Measurements from ENCODE around the gene RESP18. TPM values are rescaled to one million over a fixed set of nuclear protein-coding genes. Genes with fewer than 3 reads are reported as not detected.
A peak's percentile ranks its signal among the peaks of the same experiment; 100 is the strongest.

Gene RESP18
- total RNA-seq, 4 donors from 2014 or later, result not detected

GRCh38 chr2:219277703-219278654, 54.6 kb downstream of the RESP18 start:
- H3K4me1 ChIP-seq, result peaks cover 62% of the 10 kb centered on the region
- H3K9me3 ChIP-seq, result no peaks in the 10 kb centered on the region
- WGBS, result 27% methylated on average over 15 of the region's 25 CpGs

More at GRCh38 chr2:219277703-219278654, 54.6 kb downstream of the RESP18 start:
- Histone ChIP-seq H3K36me3 (peaks cover 23% of the 10 kb centered on the region), H3K4me3 (no peak overlapping the region), H3K27ac (peak overlapping the region; percentile 99), H3K27me3 (no peaks in the 10 kb centered on the region)
- peak; percentile 90 to 91 for DNase-seq (ENCODE audit: low spot score in 2 of 2)
- TF ChIP-seq CTCF (IDR thresholded peaks at IDR 0.05) (peak; percentile 96 to 99), EP300 (IDR thresholded peaks at IDR 0.05) (no peak)

Other genes with a start within 250 kb of the RESP18 start
- 10 to 100 TPM; 15.7 to 19.2 (median 18.3) TPM for gene NHEJ1, start 171.9 kb downstream of the RESP18 start, total RNA-seq
- gene SLC23A3, start 162.7 kb downstream of the RESP18 start, total RNA-seq, result 10 to 100 TPM in 1 of 4 donors, 1 to 10 TPM in 3; 2.4 to 12.6 (median 3.2) TPM
- gene CNPPD1, start 155.8 kb downstream of the RESP18 start, total RNA-seq, result 10 to 100 TPM; 44.9 to 70.3 (median 53.0) TPM
- gene RETREG2, start 154.5 kb downstream of the RESP18 start, total RNA-seq, result 100 to 1,000 TPM in 2 of 4 donors, 10 to 100 TPM in 2; 61.0 to 106 (median 91.9) TPM
- 10 to 100 TPM; 48.1 to 84.7 (median 64.4) TPM for gene ZFAND2B, start 126.0 kb downstream of the RESP18 start, total RNA-seq
- 10 to 100 TPM; 16.3 to 24.0 (median 20.7) TPM for gene ABCB6, start 113.8 kb downstream of the RESP18 start, total RNA-seq
- 10 to 100 TPM; 60.3 to 83.9 (median 64.6) TPM for gene ATG9A, start 103.1 kb downstream of the RESP18 start, total RNA-seq
- gene ANKZF1, start 102.9 kb downstream of the RESP18 start, total RNA-seq, result 100 to 1,000 TPM in 1 of 4 donors, 10 to 100 TPM in 3; 38.6 to 252 (median 61.7) TPM
- gene GLB1L, start 87.3 kb downstream of the RESP18 start, total RNA-seq, result 1 to 10 TPM; 2.5 to 9.8 (median 5.4) TPM
- gene STK16, start 87.3 kb downstream of the RESP18 start, total RNA-seq, result 10 to 100 TPM; 10.9 to 22.9 (median 16.1) TPM
- gene TUBA4B, start 79.5 kb downstream of the RESP18 start, total RNA-seq, result not detected
- gene TUBA4A, start 78.8 kb downstream of the RESP18 start, total RNA-seq, result 100 to 1,000 TPM; 194 to 530 (median 394) TPM
- gene DNAJB2, start 53.4 kb downstream of the RESP18 start, total RNA-seq, result 100 to 1,000 TPM in 2 of 4 donors, 10 to 100 TPM in 2; 91.2 to 138 (median 107) TPM
- not detected for gene PTPRN, start 23.3 kb downstream of the RESP18 start, total RNA-seq
- gene DNPEP, start 55.2 kb upstream of the RESP18 start, total RNA-seq, result 100 to 1,000 TPM in 1 of 4 donors, 10 to 100 TPM in 3; 66.6 to 104 (median 70.5) TPM
- 100 to 1,000 TPM in 1 of 4 donors, 10 to 100 TPM in 3; 11.4 to 100 (median 35.6) TPM for gene DES, start 85.6 kb upstream of the RESP18 start, total RNA-seq
- gene SPEG, start 102.1 kb upstream of the RESP18 start, total RNA-seq, result 10 to 100 TPM in 1 of 4 donors, 1 to 10 TPM in 3; 6.5 to 17.2 (median 6.7) TPM
- 10 to 100 TPM; 18.3 to 31.3 (median 22.3) TPM for gene GMPPA, start 166.1 kb upstream of the RESP18 start, total RNA-seq
- gene ASIC4, start 181.7 kb upstream of the RESP18 start, total RNA-seq, result not detected
- 10 to 100 TPM; 28.8 to 62.1 (median 49.3) TPM for gene CHPF, start 211.1 kb upstream of the RESP18 start, total RNA-seq
- 1 to 10 TPM in 3 of 4 donors, under 1 TPM in 1; 0.56 to 1.9 (median 1.4) TPM for gene TMEM198, start 211.3 kb upstream of the RESP18 start, total RNA-seq
- gene OBSL1, start 238.8 kb upstream of the RESP18 start, total RNA-seq, result 10 to 100 TPM; 33.2 to 75.7 (median 43.7) TPM
- 1 to 10 TPM in 2 of 4 donors, under 1 TPM in 1, not detected in 1; 0.34 to 3.5 (median 1.5) TPM for gene INHA, start 239.6 kb upstream of the RESP18 start, total RNA-seq

All from suprapubic skin (tissue), 4 donors.